Adrenal gland (tissue), 5 donors: ENCODE data around the gene NR6A1.

Source experiments
- POLR2A ChIP-seq, 2 donors: fragments of 450-650 bp; IDR thresholded peaks; one replicate each; pipeline ENCODE4 v1.6.1; 2017; ENCODE audit warnings: antibody characterized with exemption in 2 of 2, mild to moderate bottlenecking in 2 of 2, moderate library complexity in 1 of 2
- TF ChIP-seq, protein P1 (sequence below), 6 experiments: fragments of 450-650 bp in 4 of 6; fragments of 200-600 bp in 2 of 6; sonication (generic) in 1 of 6; IDR thresholded peaks; 1 replicate in 5 of 6; 2 replicates in 1 of 6; pipeline versions ENCODE4 v1.5.1 to v1.8.0; 2016 to 2021; ENCODE audit warnings: antibody characterized with exemption in 6 of 6, mild to moderate bottlenecking in 2 of 6, moderate library complexity in 1 of 6
- donor health status: DM: no; HTN: no; CAD: no.

- TF ChIP-seq, protein P1, sequence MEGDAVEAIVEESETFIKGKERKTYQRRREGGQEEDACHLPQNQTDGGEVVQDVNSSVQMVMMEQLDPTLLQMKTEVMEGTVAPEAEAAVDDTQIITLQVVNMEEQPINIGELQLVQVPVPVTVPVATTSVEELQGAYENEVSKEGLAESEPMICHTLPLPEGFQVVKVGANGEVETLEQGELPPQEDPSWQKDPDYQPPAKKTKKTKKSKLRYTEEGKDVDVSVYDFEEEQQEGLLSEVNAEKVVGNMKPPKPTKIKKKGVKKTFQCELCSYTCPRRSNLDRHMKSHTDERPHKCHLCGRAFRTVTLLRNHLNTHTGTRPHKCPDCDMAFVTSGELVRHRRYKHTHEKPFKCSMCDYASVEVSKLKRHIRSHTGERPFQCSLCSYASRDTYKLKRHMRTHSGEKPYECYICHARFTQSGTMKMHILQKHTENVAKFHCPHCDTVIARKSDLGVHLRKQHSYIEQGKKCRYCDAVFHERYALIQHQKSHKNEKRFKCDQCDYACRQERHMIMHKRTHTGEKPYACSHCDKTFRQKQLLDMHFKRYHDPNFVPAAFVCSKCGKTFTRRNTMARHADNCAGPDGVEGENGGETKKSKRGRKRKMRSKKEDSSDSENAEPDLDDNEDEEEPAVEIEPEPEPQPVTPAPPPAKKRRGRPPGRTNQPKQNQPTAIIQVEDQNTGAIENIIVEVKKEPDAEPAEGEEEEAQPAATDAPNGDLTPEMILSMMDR (IDR thresholded peaks at IDR 0.05), result no peak
- TF ChIP-seq POLR2A (IDR thresholded peaks at IDR 0.05), result no peak
These were observed 265.2 kb downstream of the NR6A1 start for GRCh38 chr9:124505901-124506346.
